NCI-H2227 (cell line): ENCODE measurements around the gene PGM2L1.

Source experiments
- DNase-seq: peaks from one replicate; lab custom pipeline; 2025; ENCODE audit not compliant: unreplicated experiment; lab: John Stamatoyannopoulos, UW

Gene PGM2L1

DNA sequence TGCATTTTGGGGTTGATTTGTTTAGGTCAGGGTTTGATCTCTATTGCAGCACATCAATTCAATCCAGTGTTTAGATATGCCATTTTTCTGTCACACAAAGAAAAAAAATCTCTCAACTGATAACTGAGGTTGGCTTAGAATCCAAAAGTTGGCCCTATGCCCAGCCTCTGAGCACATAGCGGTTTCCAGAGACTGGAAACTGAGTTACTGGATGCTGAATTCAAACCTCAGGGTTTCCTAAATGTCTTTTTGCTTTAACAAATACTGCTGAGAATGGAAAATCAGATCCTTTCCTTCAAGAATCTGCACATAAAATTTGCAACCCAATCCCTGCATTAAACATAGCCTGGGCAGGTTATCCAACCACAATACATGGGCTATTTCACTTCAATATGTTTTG lies 90.8 kb downstream of the PGM2L1 start:
- no peak for DNase-seq

DNA sequence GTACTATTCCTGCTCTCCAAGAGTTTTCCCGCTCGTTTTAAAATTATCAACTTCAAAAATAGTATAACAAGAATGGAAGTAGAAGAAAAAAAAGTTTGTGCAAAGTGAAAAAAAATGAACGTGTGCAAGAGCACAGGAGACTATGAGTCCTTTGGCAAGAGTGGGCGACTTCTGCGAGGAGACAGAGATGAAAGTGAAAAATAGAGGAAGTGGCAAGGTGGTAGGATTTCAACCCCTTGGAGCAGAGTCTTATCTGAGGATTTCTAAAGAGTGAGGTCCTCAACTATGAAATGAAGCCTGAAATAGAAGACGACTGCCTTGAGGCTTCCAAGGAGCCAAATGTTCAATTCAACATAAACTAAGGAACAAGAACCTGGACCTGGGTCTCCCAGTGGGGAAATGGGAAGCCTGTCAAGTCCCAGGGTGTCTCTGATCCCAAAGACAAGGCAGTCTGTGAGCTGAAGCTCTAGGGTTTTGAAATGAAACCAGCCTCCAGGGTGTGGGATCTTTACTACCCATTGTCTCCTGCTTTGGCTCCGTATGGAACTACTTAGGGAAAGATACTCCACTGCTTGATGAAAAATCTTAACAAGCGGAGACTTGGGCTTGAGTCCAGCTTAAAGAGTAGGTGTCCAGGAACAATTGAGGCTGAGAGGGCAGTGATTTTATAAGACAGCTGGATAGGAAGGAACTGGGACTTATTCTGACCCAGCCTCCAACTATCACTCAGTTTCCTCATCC lies 91.6 kb downstream of the PGM2L1 start:
- no peak for DNase-seq

DNA sequence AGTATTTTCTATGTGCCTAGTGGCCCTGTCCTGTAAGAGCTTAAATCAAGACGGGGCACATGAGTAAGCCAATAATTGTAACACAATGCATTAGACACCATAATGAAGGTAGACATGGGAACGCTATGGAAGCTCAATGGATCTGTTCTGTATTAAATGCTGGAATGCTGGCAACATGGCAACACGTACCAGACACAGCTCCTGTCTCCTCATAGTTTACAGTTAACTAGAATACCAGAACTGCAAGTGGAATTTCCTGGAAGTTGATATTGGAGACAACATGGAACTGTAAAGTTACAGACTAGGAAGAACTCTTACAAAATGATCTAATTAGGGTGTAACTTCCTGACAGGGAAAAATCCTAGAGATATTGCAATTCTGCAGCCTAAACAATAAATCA lies 99.2 kb downstream of the PGM2L1 start:
- DNase-seq, result no peak

DNA sequence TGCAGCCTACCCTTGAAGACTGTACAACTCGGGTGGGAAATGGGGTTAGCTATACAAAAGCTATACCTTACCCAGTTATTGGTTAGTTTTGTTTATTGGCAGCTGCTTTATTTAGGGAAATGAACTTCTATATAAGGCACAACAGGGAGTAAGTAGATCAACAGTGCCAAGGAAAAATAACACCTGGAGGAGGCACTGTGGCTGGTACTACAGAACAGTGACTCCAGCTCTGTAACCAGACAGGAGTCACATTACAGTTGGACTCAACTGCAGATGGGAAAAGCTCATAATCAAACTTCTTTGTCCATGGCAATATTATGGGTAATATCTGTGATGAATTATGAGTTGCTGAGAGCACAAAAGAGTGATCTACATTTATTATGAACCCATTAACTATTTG lies 100.7 kb downstream of the PGM2L1 start:
- DNase-seq, result no peak

DNA sequence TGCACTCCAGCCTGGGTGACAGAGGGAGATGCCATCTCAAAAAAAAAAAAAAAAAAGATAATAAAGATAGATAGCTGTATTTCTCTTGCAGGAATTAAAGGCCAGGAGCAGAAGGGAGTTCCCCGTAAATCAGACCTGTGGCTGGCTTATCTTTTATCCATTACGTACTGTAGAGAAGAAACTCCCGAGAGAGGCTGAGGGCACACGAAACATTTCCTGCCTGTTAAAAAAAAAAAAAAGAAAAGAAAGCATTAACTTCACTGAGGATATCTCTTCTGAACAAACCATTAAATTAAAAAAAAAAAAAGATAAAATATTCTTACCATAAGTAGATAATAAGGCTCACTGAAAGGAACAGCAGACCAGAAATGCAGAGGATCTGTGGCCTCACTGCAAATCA lies 109.3 kb downstream of the PGM2L1 start:
- no peak for DNase-seq

DNA sequence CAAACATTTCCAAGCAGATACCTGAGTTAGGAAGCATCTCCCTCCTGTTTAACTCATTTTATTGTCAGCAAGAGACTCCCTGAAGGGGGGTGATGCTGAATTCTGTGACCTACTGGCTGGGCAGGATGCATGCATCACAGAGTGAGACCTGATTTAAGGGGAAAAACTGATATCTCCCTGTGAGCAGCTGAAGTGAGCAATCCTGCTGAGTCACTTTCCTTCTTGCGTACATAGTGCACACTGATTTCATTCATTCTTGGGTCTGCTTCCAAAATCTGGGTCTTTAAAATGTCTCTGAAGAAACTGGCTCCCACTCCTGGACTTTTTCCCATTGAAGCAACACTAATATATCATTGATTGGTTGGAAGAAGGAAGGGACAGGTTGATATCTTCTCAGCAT lies 110.1 kb downstream of the PGM2L1 start:
- DNase-seq, result no peak

DNA sequence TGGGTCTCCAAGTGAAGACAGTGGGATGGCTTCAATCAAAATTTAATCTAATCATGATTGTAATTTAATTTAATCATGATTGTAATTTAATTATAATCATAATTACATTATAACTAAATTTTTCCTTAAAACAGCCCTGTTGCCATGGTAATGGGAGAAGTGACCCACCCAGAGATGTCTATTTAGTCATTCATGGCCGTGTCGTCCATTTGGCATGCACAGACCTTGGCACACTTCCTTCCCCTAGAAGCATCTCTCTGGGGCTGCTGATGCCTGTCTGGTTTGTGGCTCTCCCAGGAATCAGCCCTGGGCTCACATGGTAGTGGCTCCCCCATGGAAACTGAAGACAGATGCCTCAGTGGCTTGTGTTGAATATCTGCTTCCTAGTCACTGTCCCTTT lies 113.8 kb downstream of the PGM2L1 start:
- no peak for DNase-seq

DNA sequence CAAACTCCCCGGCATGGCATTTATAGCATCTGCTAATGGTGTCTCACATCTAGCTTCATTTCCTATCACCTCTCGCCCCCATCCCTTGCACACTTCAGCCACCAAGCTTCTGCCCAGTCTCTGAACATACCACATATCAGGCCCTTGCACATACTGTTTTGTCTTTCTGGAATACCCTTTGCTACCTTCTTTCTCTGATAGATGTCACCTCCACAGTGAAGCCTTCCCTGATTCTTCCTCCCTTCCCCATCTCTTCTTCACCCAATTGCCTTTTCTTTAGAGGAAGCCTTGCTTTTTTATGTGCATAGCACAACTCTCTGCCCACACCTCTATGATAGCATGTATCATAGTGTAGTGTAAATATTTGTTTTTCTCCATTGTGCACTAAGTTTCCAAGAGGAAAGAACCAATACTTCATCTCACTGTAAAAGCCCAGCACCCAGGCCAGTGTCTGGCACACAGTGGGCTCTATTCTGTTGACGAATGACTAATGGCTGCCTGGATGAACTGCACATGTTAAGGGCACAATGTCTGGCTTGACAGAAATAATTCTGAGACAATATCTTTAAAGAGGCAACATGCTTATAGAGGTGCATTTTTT lies 114.6 kb downstream of the PGM2L1 start:
- no peak for DNase-seq

DNA sequence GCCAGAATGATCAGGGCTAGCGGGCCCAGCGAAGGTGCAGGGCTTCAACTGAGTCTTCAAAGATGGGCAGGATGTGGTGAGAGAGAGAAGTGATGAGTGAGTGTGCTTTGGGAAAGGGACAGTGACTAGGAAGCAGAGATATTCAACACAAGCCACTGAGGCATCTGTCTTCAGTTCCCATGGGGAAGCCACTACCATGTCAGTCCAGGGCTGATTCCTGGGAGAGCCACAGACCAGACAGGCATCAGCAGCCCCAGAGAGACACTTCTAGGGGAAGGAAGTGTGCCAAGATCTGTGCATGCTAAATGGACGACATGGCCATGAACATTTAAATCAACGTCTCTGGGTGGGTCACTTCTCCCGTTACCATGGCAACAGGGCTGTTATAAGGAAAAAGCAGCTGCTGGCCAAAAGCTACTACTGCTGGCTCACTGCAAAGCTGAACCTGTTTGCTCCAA lies 115.3 kb downstream of the PGM2L1 start:
- DNase-seq, result peak; percentile 75

DNA sequence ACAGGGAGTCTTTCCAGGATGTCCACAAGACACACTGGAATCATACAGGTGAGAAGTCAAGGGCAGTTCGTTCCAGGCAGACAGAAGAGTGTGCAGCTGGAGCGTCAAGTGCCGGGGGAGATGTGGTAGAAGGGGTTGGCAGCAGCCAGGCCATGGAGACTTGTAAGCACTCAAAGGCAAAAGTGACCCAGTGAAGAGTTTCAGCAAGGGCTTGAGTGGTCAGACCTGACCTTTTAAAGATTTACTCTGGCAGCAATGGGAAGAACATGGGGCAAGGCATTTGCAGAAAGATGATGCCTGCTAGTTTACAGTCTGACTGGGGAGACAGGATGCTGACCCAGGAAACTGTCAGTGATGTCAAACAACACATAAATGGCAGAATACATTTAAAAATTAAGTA lies 115.8 kb downstream of the PGM2L1 start:
- no peak for DNase-seq

DNA sequence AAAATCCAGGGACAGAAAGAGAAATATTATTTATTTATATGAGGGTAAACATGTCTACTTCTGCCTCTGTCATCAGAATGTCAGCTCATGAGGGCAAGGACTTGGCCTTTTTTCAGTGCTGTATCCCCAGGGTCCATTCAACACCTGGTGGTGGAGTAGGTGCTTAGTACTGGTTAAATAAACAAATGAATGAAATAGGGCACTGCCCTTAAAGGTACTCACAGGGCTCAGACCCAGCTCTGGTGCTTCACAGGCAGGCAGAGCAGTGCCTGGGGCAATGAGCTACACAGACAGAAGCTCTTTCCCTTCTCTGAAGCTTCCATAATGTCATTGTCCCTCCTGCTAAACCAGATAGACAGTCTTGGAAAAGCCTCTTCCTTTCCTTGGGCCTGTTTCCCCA lies 117.7 kb downstream of the PGM2L1 start:
- no peak for DNase-seq
